HG03571 (cell line): ENCODE measurements around the gene SPTSSB.

Source experiments
- ATAC-seq: cut with Tn5 transposase; IDR thresholded peaks from one replicate; pipeline ENCODE4 v1.9.1; 2021; ENCODE audit not compliant: unreplicated experiment

SPTSSB gene

GRCh38 chr3:161371441-161372320, at the start of gene SPTSSB:
Gene SPTSSB (minus strand): TSS chr3:161371517. CDS start chr3:161346323, 25,194 bp downstream.
- peak; percentile 62 for ATAC-seq

- ATAC-seq, result no peak
Measured at GRCh38 chr3:161420746-161421145, 49.4 kb upstream of the SPTSSB start.

GRCh38 chr3:161419555-161420333, 48.4 kb upstream of the SPTSSB start:
- no peak for ATAC-seq

- no peak for ATAC-seq
Measured at GRCh38 chr3:161415506-161416231, 44.4 kb upstream of the SPTSSB start.

GRCh38 chr3:161414907-161415306, 43.6 kb upstream of the SPTSSB start:
- no peak for ATAC-seq

GRCh38 chr3:161413855-161414210, 42.5 kb upstream of the SPTSSB start:
- ATAC-seq, result no peak

GRCh38 chr3:161413127-161413854, 42.0 kb upstream of the SPTSSB start:
- no peak for ATAC-seq

- no peak for ATAC-seq
Measured at GRCh38 chr3:161412123-161412522, 40.8 kb upstream of the SPTSSB start.

GRCh38 chr3:161409858-161410257, 38.5 kb upstream of the SPTSSB start:
- no peak for ATAC-seq

GRCh38 chr3:161409069-161409468, 37.8 kb upstream of the SPTSSB start:
- ATAC-seq, result no peak

- ATAC-seq, result no peak
Measured at GRCh38 chr3:161406594-161407555, 35.6 kb upstream of the SPTSSB start.

- ATAC-seq, result no peak
Measured at GRCh38 chr3:161405836-161406235, 34.5 kb upstream of the SPTSSB start.

- ATAC-seq, result no peak
Measured at GRCh38 chr3:161405087-161405486, 33.8 kb upstream of the SPTSSB start.

- no peak for ATAC-seq
Measured at GRCh38 chr3:161403251-161403650, 31.9 kb upstream of the SPTSSB start.

GRCh38 chr3:161401389-161401788, 30.1 kb upstream of the SPTSSB start:
- ATAC-seq, result no peak

GRCh38 chr3:161400650-161401049, 29.3 kb upstream of the SPTSSB start:
- no peak for ATAC-seq

GRCh38 chr3:161395115-161396012, 24.0 kb upstream of the SPTSSB start:
- ATAC-seq, result no peak

GRCh38 chr3:161393803-161394202, 22.5 kb upstream of the SPTSSB start:
- ATAC-seq, result no peak

- no peak for ATAC-seq
Measured at GRCh38 chr3:161393310-161393709, 22.0 kb upstream of the SPTSSB start.
